ENCODE measurements around the gene SMOC2.

SMOC2 gene

DNA sequence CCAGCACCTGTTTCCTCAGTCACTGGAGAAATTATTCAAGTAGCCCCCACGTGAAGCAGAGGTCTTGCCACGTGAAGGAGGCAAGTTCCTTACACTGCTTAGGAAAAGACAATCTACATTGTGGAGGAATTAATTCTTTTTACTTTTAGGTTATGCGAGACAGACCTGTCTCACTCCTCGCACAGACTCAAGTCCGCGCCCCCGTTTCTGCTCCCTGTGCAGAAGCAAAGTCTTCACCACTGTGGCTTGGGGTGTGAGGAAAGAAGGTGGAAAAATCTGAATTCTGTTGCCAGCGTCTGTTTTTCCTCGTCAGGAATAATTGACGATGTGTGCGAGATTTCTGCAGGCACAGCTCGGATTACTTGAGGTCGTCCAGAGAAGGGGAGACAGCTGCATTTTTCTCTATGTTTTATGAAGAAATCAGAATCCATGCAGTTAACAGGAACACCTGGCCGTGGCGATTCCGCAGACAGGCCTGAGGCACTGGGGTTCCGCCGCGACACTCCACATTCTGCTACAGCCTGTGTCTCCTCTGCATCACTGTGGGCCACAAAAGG, 185.1 kb downstream of the SMOC2 start:
- H2BK15ac ChIP-seq (replicated peaks; ENCODE audit: low read depth), result no peak overlapping the region
- H3K4me2 ChIP-seq (ENCODE audit: low read length), result no peak overlapping the region
- no peak overlapping the region for H3K18ac ChIP-seq (ENCODE audit: low read length)
- no peak overlapping the region for H4K5ac ChIP-seq (ENCODE audit: low read length)
- no peak overlapping the region for H3K4me3 ChIP-seq (ENCODE audit: low read length)
- no peak overlapping the region for H2BK5ac ChIP-seq (ENCODE audit: low read length)
- no peaks in the 10 kb centered on the region for H3K79me1 ChIP-seq (ENCODE audit: low read length)
- H2BK120ac ChIP-seq (ENCODE audit: low read depth, low read length), result no peak overlapping the region
- no peak overlapping the region for H4K8ac ChIP-seq (ENCODE audit: low read depth, low read length)
- no CpG with 5 or more reads among the region's 19 CpGs for WGBS (ENCODE audit: extremely low coverage, insufficient coverage, low lambda C conversion rate)
- no peak overlapping the region for H3K23ac ChIP-seq (ENCODE audit: low read length)
- H3K27ac ChIP-seq (ENCODE audit: low read depth, low read length), result no peak overlapping the region
- no peaks in the 10 kb centered on the region for H3K27me3 ChIP-seq (ENCODE audit: insufficient read depth, low read length, poor library complexity)
- no peak overlapping the region for H2AK5ac ChIP-seq (ENCODE audit: low read length)
- no peak overlapping the region for H3K9ac ChIP-seq (ENCODE audit: low read length)
- DNase-seq, result no peak
- no peak overlapping the region for H3K56ac ChIP-seq (ENCODE audit: low read length)
- no peaks in the 10 kb centered on the region for H3K79me2 ChIP-seq (ENCODE audit: control insufficient read depth, insufficient read depth, low read length)
- H3K4me1 ChIP-seq (ENCODE audit: control insufficient read depth, low read depth, low read length), result no peaks in the 10 kb centered on the region
- H3K36me3 ChIP-seq (ENCODE audit: control insufficient read depth, insufficient read depth, low read length), result no peaks in the 10 kb centered on the region
- no peak overlapping the region for H3K4ac ChIP-seq (ENCODE audit: low read depth, low read length)

DNA sequence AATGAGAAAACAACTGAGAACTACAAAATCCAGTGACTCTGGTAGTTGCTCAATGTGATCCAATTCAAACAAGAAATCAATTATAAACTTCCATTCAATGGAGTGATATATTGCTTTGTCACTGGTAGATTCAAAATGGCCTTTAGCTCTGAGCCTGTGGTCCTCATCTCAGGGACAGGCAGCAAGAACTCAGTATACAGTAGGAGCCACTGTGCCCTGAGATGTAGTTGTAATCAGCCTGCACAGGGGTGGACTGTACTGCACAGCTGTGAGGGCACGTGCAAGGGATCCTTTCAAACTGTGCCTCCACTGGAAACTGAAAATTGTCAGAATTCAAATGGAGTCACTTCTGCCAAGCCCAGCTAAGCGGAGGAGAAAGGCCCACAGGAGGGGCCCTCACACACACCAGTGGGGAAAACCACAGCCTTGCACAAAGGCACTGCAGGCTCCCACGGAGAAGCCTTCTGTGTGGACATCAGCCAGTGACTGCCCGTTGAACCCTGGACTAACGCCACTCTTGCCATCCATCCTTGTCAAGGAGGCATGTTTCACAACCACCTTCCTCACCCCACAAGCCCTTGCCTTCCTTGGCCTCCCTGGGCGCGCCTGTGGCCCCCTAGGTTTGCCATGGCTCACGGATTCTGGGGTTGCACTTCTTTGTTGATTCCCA, 186.7 kb downstream of the SMOC2 start:
- Histone ChIP-seq H2BK120ac (ENCODE audit: low read depth, low read length) (no peak overlapping the region), H3K36me3 (ENCODE audit: control insufficient read depth, insufficient read depth, low read length) (no peaks in the 10 kb centered on the region), H4K8ac (ENCODE audit: low read depth, low read length) (no peak overlapping the region), H3K9ac (ENCODE audit: low read length) (no peak overlapping the region), H2BK5ac (ENCODE audit: low read length) (no peak overlapping the region), H2BK15ac (replicated peaks; ENCODE audit: low read depth) (no peak overlapping the region), H3K4me1 (ENCODE audit: control insufficient read depth, low read depth, low read length) (peaks cover 2% of the 10 kb centered on the region), H3K79me1 (ENCODE audit: low read length) (no peaks in the 10 kb centered on the region), H3K79me2 (ENCODE audit: control insufficient read depth, insufficient read depth, low read length) (no peaks in the 10 kb centered on the region), H3K27ac (ENCODE audit: low read depth, low read length) (no peak overlapping the region), H2AK5ac (ENCODE audit: low read length) (no peak overlapping the region), H3K27me3 (ENCODE audit: insufficient read depth, low read length, poor library complexity) (no peaks in the 10 kb centered on the region), H3K18ac (ENCODE audit: low read length) (no peak overlapping the region), H3K4me2 (ENCODE audit: low read length) (no peak overlapping the region), H3K4me3 (ENCODE audit: low read length) (no peak overlapping the region), H3K23ac (ENCODE audit: low read length) (no peak overlapping the region), H3K4ac (ENCODE audit: low read depth, low read length) (no peak overlapping the region), H4K5ac (ENCODE audit: low read length) (no peak overlapping the region), H3K56ac (ENCODE audit: low read length) (peak overlapping the region; percentile 10)
- DNase-seq, result no peak
- no CpG with 5 or more reads among the region's 8 CpGs for WGBS (ENCODE audit: extremely low coverage, insufficient coverage, low lambda C conversion rate)

DNA sequence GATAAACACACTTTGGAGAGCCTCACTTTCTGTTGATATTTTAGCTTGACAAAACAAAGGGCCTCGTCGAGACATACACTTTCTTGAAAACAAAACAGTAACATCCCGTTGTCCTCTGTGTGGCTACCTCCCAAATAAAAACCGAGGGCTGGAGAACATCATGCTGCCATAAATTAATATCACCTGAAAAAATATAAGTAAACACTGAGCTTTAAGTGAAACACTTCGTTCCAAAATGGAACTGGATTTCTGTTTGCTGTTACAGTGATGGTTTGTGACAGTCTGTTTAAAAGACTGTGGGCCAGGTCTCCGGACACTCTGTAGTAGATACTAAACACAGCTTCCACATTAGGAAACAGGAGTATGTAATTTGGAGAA, 187.2 kb downstream of the SMOC2 start:
- Histone ChIP-seq H4K8ac (ENCODE audit: low read depth, low read length) (no peak overlapping the region), H3K79me1 (ENCODE audit: low read length) (no peaks in the 10 kb centered on the region), H2BK5ac (ENCODE audit: low read length) (no peak overlapping the region), H3K4me1 (ENCODE audit: control insufficient read depth, low read depth, low read length) (peaks cover 2% of the 10 kb centered on the region), H3K9ac (ENCODE audit: low read length) (no peak overlapping the region), H2BK15ac (replicated peaks; ENCODE audit: low read depth) (no peak overlapping the region), H3K4ac (ENCODE audit: low read depth, low read length) (no peak overlapping the region), H3K27ac (ENCODE audit: low read depth, low read length) (no peak overlapping the region), H3K56ac (ENCODE audit: low read length) (no peak overlapping the region), H3K23ac (ENCODE audit: low read length) (no peak overlapping the region), H3K18ac (ENCODE audit: low read length) (no peak overlapping the region), H3K27me3 (ENCODE audit: insufficient read depth, low read length, poor library complexity) (no peaks in the 10 kb centered on the region), H3K36me3 (ENCODE audit: control insufficient read depth, insufficient read depth, low read length) (no peaks in the 10 kb centered on the region), H3K4me3 (ENCODE audit: low read length) (no peak overlapping the region), H4K5ac (ENCODE audit: low read length) (no peak overlapping the region), H2BK120ac (ENCODE audit: low read depth, low read length) (no peak overlapping the region), H2AK5ac (ENCODE audit: low read length) (no peak overlapping the region), H3K4me2 (ENCODE audit: low read length) (no peak overlapping the region), H3K79me2 (ENCODE audit: control insufficient read depth, insufficient read depth, low read length) (no peaks in the 10 kb centered on the region)
- no CpG with 5 or more reads among the region's 6 CpGs for WGBS (ENCODE audit: extremely low coverage, insufficient coverage, low lambda C conversion rate)
- DNase-seq, result no peak

- Histone ChIP-seq H3K4me1 (ENCODE audit: control insufficient read depth, low read depth, low read length) (peaks cover 2% of the 10 kb centered on the region), H3K4ac (ENCODE audit: low read depth, low read length) (no peak overlapping the region), H2BK15ac (replicated peaks; ENCODE audit: low read depth) (no peak overlapping the region), H2BK120ac (ENCODE audit: low read depth, low read length) (no peak overlapping the region), H2BK5ac (ENCODE audit: low read length) (no peak overlapping the region), H3K18ac (ENCODE audit: low read length) (no peak overlapping the region), H3K56ac (ENCODE audit: low read length) (no peak overlapping the region), H3K4me3 (ENCODE audit: low read length) (no peak overlapping the region), H3K79me2 (ENCODE audit: control insufficient read depth, insufficient read depth, low read length) (no peaks in the 10 kb centered on the region), H3K27me3 (ENCODE audit: insufficient read depth, low read length, poor library complexity) (no peaks in the 10 kb centered on the region), H3K9ac (ENCODE audit: low read length) (no peak overlapping the region), H3K79me1 (ENCODE audit: low read length) (no peaks in the 10 kb centered on the region), H2AK5ac (ENCODE audit: low read length) (no peak overlapping the region), H4K5ac (ENCODE audit: low read length) (no peak overlapping the region), H3K27ac (ENCODE audit: low read depth, low read length) (no peak overlapping the region), H3K4me2 (ENCODE audit: low read length) (no peak overlapping the region), H4K8ac (ENCODE audit: low read depth, low read length) (no peak overlapping the region), H3K23ac (ENCODE audit: low read length) (no peak overlapping the region), H3K36me3 (ENCODE audit: control insufficient read depth, insufficient read depth, low read length) (no peaks in the 10 kb centered on the region)
- no CpG with 5 or more reads among the region's 19 CpGs for WGBS (ENCODE audit: extremely low coverage, insufficient coverage, low lambda C conversion rate)
- no peak for DNase-seq
Measured at GRCh38 chr6:168628732-168629245, 187.8 kb downstream of the SMOC2 start.

- Histone ChIP-seq H3K36me3 (ENCODE audit: control insufficient read depth, insufficient read depth, low read length) (no peaks in the 10 kb centered on the region), H2BK120ac (ENCODE audit: low read depth, low read length) (no peak overlapping the region), H3K23ac (ENCODE audit: low read length) (no peak overlapping the region), H3K4me3 (ENCODE audit: low read length) (no peak overlapping the region), H3K79me2 (ENCODE audit: control insufficient read depth, insufficient read depth, low read length) (no peaks in the 10 kb centered on the region), H3K4me2 (ENCODE audit: low read length) (no peak overlapping the region), H2AK5ac (ENCODE audit: low read length) (peak overlapping the region; percentile 4), H2BK15ac (replicated peaks; ENCODE audit: low read depth) (no peak overlapping the region), H4K8ac (ENCODE audit: low read depth, low read length) (no peak overlapping the region), H4K5ac (ENCODE audit: low read length) (no peak overlapping the region), H3K9ac (ENCODE audit: low read length) (no peak overlapping the region), H3K4ac (ENCODE audit: low read depth, low read length) (no peak overlapping the region), H3K79me1 (ENCODE audit: low read length) (no peaks in the 10 kb centered on the region), H3K27me3 (ENCODE audit: insufficient read depth, low read length, poor library complexity) (no peaks in the 10 kb centered on the region), H3K56ac (ENCODE audit: low read length) (peak overlapping the region; percentile 9), H3K4me1 (ENCODE audit: control insufficient read depth, low read depth, low read length) (peaks cover 2% of the 10 kb centered on the region), H3K18ac (ENCODE audit: low read length) (no peak overlapping the region), H3K27ac (ENCODE audit: low read depth, low read length) (no peak overlapping the region), H2BK5ac (ENCODE audit: low read length) (peak overlapping the region; percentile 68)
- peak; percentile 12 for DNase-seq
- WGBS (ENCODE audit: extremely low coverage, insufficient coverage, low lambda C conversion rate), result no CpG with 5 or more reads among the region's 4 CpGs
Measured at GRCh38 chr6:168631564-168631963, 190.6 kb downstream of the SMOC2 start.

- Histone ChIP-seq H3K79me2 (ENCODE audit: control insufficient read depth, insufficient read depth, low read length) (no peaks in the 10 kb centered on the region), H3K56ac (ENCODE audit: low read length) (no peak overlapping the region), H3K9ac (ENCODE audit: low read length) (no peak overlapping the region), H3K4me3 (ENCODE audit: low read length) (no peak overlapping the region), H3K4ac (ENCODE audit: low read depth, low read length) (no peak overlapping the region), H3K27ac (ENCODE audit: low read depth, low read length) (no peak overlapping the region), H4K8ac (ENCODE audit: low read depth, low read length) (no peak overlapping the region), H3K4me1 (ENCODE audit: control insufficient read depth, low read depth, low read length) (peaks cover 2% of the 10 kb centered on the region), H3K23ac (ENCODE audit: low read length) (no peak overlapping the region), H3K4me2 (ENCODE audit: low read length) (no peak overlapping the region), H3K18ac (ENCODE audit: low read length) (no peak overlapping the region), H2BK5ac (ENCODE audit: low read length) (no peak overlapping the region), H3K36me3 (ENCODE audit: control insufficient read depth, insufficient read depth, low read length) (no peaks in the 10 kb centered on the region), H2AK5ac (ENCODE audit: low read length) (no peak overlapping the region), H4K5ac (ENCODE audit: low read length) (no peak overlapping the region), H2BK120ac (ENCODE audit: low read depth, low read length) (peak overlapping the region; percentile 6), H2BK15ac (replicated peaks; ENCODE audit: low read depth) (no peak overlapping the region), H3K79me1 (ENCODE audit: low read length) (no peaks in the 10 kb centered on the region), H3K27me3 (ENCODE audit: insufficient read depth, low read length, poor library complexity) (no peaks in the 10 kb centered on the region)
- no peak for DNase-seq
- WGBS (ENCODE audit: extremely low coverage, insufficient coverage, low lambda C conversion rate), result no CpG with 5 or more reads among the region's 3 CpGs
Measured at GRCh38 chr6:168632694-168633093, 191.7 kb downstream of the SMOC2 start.

Data from mesendoderm (in vitro differentiated cells).